ENCODE results near the gene KLHL36. TPM values are rescaled to one million over a fixed set of nuclear protein-coding genes. Genes with fewer than 3 reads are reported as not detected.
A peak's percentile ranks its signal among the peaks of the same experiment; 100 is the strongest.

KLHL36 gene
- total and polyA plus RNA-seq, 9 of the 15 experiments (the other 6 are each of a cell fraction or from before 2014, with no cell fraction given) = 2.1 to 51.2 (median 18.5) TPM

DNA sequence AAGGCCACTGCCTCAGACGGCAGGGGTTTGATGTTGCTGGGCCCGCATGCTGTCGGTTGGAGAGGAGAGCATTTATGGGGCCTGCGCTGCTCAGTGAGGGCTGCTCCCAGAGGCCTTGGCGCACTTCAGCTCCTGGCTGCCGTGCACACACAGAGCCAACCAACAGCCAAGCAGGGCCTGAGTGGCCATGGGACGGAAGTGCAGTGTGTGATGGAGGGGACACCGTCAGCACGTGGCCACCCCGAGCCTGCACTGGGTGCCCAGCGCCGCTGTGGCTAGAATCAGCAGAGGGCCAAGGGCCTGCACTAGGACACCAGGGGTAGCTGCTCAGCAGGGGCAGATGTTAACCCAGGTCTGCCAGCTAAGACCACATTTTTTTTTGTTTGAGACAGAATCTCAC, 21.8 kb downstream of the KLHL36 start:
- CTCF ChIA-PET (ENCODE audit: low intra/inter-chr PET ratio) = interaction anchor here (5.4 kb wide), 1 partner anchor 55 kb away, joined by 56 read pairs; no protein-coding TSS in a partner anchor
- H3K4me1 ChIP-seq (replicated peaks in 1 of 2; ENCODE audit: control insufficient read depth in 2 of 2, insufficient read depth in 2 of 2, low read length in 2 of 2) = peaks cover 3 to 8% of the 10 kb centered on the region in 2 experiments; a peak in 2 of 5 replicates
- ATAC-seq (no peak), DNase-seq (ENCODE audit: extremely low read depth in 1 of 4, low spot score in 3 of 4) (no peak), FAIRE-seq (no peak)
- intact Hi-C loops (cut with micrococcal nuclease) (no loop called here), in situ Hi-C loops (cut with MboI) (no loop called here)
- H3K9me1 ChIP-seq (ENCODE audit: control insufficient read depth, insufficient read depth, low read length) = no peaks in the 10 kb centered on the region
- no peak overlapping the region for H3K27ac ChIP-seq (ENCODE audit: extremely low read depth, low read depth, low read length)
- peaks cover 6% of the 10 kb centered on the region; the same call in 1 of the 3 replicates for H3K36me3 ChIP-seq (ENCODE audit: control insufficient read depth, insufficient read depth, low read length)
- no peak overlapping the region for H3K4me3 ChIP-seq
- no peaks in the 10 kb centered on the region for H3K27me3 ChIP-seq (ENCODE audit: control insufficient read depth in 2 of 2, insufficient read depth in 2 of 2, low read length in 2 of 2)
- TF ChIP-seq, protein P1, sequence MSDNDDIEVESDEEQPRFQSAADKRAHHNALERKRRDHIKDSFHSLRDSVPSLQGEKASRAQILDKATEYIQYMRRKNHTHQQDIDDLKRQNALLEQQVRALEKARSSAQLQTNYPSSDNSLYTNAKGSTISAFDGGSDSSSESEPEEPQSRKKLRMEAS (CRISPR knock-in tag; IDR thresholded peaks at IDR 0.05) = peak; percentile 33; the same call in 1 of the 2 replicates
- TF ChIP-seq ZNF717 (CRISPR knock-in tag; IDR thresholded peaks at IDR 0.05) (no peak), PHF20 (IDR thresholded peaks at IDR 0.05; ENCODE audit: partially characterized antibody) (no peak), STAT5B (CRISPR knock-in tag; IDR thresholded peaks at IDR 0.05) (no peak), POLR2H (tag; IDR thresholded peaks at IDR 0.05; ENCODE audit: low read depth) (no peak), BRCA1 (IDR thresholded peaks at IDR 0.05) (no peak), BRCA1 (CRISPR knock-in tag; IDR thresholded peaks at IDR 0.05) (no peak), SUPT5H (IDR thresholded peaks at IDR 0.05) (no peak), TBL1XR1 (IDR thresholded peaks at IDR 0.05; ENCODE audit: low read length in 2 of 2) (no peak), POLR2G (IDR thresholded peaks at IDR 0.05; ENCODE audit: low read depth, low read length) (peak; percentile 31; the same call in 1 of the 2 replicates)
- TF ChIP-seq, protein P2, sequence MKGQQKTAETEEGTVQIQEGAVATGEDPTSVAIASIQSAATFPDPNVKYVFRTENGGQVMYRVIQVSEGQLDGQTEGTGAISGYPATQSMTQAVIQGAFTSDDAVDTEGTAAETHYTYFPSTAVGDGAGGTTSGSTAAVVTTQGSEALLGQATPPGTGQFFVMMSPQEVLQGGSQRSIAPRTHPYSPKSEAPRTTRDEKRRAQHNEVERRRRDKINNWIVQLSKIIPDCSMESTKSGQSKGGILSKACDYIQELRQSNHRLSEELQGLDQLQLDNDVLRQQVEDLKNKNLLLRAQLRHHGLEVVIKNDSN (CRISPR knock-in tag; IDR thresholded peaks at IDR 0.05) = peak; percentile 36; the same call in 1 of the 2 replicates
- no peaks in the 10 kb centered on the region; the same call in 1 of the 2 replicates for H4K20me1 ChIP-seq (replicated peaks; ENCODE audit: control insufficient read depth, insufficient read depth, low read length)
- no peaks in the 10 kb centered on the region for H3K9me3 ChIP-seq (replicated peaks; ENCODE audit: control insufficient read depth, insufficient read depth, low read depth, low read length)
- no peaks in the 10 kb centered on the region for H3K79me2 ChIP-seq (ENCODE audit: control insufficient read depth, insufficient read depth, low read length)
- no TSS peak for BruUV-seq (replicated peaks)
- H3K9ac ChIP-seq (ENCODE audit: insufficient read depth in 1 of 2, low read depth in 2 of 2, low read length in 2 of 2) = 0 out of 4 replicates have a peak overlapping the region, but pooled peaks of 1 of the 2 experiments have one; percentile 4
- no peak overlapping the region for H2AFZ ChIP-seq (ENCODE audit: low read depth, low read length)
- no peak overlapping the region for H3K4me2 ChIP-seq (ENCODE audit: insufficient read depth, low read length)
- WGBS (ENCODE audit: insufficient coverage, low coverage, missing lambda C conversion rate) = 78% methylated on average over 12 of the region's 12 CpGs
- POLR2A ChIA-PET = interaction anchor here (0.6 to 3.6 kb wide), 5 partner anchors 14 to 70 kb away, joined by 3 to 14 read pairs (median 3); no protein-coding TSS in a partner anchor
